Measurements from ENCODE around the gene SERPINA4. TPM values are rescaled to one million over a fixed set of nuclear protein-coding genes. Genes with fewer than 3 reads are reported as not detected.

The SERPINA4 gene
- total and polyA plus RNA-seq, 11 donors, result not detected

DNA sequence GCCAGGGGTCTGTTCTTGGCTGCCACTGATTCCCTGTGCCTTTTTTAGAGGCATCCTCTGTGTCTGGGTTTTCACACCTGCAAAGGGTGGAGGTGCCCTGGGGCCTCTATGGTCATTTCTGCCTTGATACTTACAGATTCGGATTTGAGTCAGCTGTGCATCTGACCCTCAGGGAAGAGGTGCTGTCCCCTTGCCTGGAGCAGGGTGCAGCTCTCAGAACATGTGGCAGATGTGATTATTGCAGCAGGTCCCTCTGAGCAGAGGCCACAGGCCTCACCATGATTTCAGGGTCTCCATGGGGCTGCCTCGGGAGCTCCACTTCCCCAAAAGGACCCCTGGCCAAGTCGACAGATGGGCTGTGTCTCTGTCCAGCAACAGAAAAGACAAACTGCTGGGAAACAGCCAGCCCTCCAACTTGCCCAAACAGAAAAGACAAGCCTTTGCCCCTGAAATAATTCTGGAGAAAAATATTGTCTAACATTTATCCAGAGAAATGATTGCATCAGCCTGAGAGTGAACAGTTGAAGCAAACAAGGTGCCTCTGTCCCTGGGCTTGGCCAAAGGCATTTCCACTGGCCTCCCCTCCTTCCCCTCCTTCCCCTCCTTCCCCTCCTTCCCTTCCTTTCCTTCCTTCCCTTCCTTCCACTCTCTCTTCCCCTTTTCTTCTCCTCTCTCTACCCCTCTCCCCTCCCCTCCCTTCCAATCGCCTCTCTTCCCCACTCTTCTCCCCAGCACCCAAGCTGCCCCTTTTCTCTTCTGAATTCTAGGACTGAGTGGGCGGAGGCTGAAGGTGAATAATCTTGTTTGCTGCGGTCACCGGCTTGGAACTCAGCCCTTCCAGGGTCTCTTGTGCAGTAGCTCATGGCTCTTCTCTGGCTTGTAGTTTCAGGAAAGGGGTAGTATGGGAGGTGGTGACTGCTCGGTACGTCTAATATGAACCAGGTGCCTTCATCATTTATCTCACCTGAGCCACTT lies 51.6 kb downstream of the SERPINA4 start:
- H3K27me3 ChIP-seq, result no peaks in the 10 kb centered on the region
- H3K36me3 ChIP-seq, result no peaks in the 10 kb centered on the region
- DNase-seq (peak in 1 of 5 donors; percentile 62), ATAC-seq (peak; percentile 33 to 42 (median 38))
- H3K4me3 ChIP-seq, result peak overlapping the region in 3 of 12 donors; percentile 20 to 32 (median 20)
- H3K9me3 ChIP-seq, result peaks cover 0 to 12% (median 7%) of the 10 kb centered on the region in 12 donors
- peaks cover 0 to 10% (median 0%) of the 10 kb centered on the region in 12 donors for H3K4me1 ChIP-seq
- WGBS, 4 donors, result 51 to 55% (median 51%) methylated on average over 8 to 9 of the region's 9 CpGs
- H3K27ac ChIP-seq, result peak overlapping the region in 7 of 12 donors; percentile 40 to 66 (median 50)
- TF ChIP-seq, protein P1, sequence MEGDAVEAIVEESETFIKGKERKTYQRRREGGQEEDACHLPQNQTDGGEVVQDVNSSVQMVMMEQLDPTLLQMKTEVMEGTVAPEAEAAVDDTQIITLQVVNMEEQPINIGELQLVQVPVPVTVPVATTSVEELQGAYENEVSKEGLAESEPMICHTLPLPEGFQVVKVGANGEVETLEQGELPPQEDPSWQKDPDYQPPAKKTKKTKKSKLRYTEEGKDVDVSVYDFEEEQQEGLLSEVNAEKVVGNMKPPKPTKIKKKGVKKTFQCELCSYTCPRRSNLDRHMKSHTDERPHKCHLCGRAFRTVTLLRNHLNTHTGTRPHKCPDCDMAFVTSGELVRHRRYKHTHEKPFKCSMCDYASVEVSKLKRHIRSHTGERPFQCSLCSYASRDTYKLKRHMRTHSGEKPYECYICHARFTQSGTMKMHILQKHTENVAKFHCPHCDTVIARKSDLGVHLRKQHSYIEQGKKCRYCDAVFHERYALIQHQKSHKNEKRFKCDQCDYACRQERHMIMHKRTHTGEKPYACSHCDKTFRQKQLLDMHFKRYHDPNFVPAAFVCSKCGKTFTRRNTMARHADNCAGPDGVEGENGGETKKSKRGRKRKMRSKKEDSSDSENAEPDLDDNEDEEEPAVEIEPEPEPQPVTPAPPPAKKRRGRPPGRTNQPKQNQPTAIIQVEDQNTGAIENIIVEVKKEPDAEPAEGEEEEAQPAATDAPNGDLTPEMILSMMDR (IDR thresholded peaks at IDR 0.05), result no peak
- no peak for TF ChIP-seq POLR2A (IDR thresholded peaks at IDR 0.05)
- intact Hi-C loops (cut with DNase I), result no loop called here

DNA sequence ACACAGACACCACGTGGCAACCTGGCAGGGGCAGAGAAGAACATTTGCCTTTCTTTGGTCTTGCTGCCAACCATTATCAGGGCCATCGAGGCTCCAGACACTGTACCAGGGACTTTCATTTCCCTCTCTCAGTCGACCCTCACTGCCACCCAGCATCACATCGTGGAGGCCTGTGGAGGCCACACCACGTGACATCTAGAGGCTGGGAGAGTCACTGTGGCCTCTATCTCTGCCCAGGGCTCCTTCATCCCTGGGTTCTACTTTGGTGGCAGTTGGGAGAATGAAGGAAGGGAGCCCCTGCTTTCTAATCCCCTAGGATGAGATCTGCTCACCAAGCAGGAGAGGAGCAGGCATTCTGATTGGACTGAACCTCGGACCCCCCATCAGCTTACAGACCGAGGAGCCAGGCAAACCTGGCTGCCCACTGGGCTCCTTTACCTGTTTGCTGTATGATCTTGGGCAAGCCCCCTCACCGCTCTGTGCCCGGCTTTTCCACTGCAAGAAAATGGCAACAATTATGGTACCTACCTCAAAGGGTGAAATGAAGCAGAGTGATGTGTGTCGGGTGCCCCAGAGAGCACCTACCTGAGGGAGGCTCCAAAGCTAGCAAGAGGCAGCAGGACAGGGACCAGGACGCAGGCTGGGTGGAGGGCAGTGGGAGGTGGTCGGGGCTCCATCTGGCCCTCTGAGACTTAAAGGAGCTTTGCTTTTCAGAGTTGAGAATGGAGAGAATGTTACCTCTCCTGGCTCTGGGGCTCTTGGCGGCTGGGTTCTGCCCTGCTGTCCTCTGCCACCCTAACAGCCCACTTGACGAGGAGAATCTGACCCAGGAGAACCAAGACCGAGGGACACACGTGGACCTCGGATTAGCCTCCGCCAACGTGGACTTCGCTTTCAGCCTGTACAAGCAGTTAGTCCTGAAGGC lies 52.7 kb downstream of the SERPINA4 start:
- WGBS, 4 donors, result 63 to 80% (median 78%) methylated on average over 12 to 20 of the region's 20 CpGs
- intact Hi-C loops (cut with DNase I), result no loop called here
- peak overlapping the region in 1 of 12 donors; percentile 14 for H3K4me3 ChIP-seq
- peaks cover 0 to 10% (median 0%) of the 10 kb centered on the region in 12 donors for H3K4me1 ChIP-seq
- no peak for DNase-seq
- ATAC-seq, result no peak
- H3K36me3 ChIP-seq, result no peaks in the 10 kb centered on the region
- TF ChIP-seq, protein P1 (IDR thresholded peaks at IDR 0.05), result no peak
- TF ChIP-seq POLR2A (IDR thresholded peaks at IDR 0.05), result no peak
- H3K27ac ChIP-seq, result peak overlapping the region in 1 of 12 donors; percentile 62
- peaks cover 0 to 22% (median 18%) of the 10 kb centered on the region in 12 donors for H3K9me3 ChIP-seq
- H3K27me3 ChIP-seq, result no peaks in the 10 kb centered on the region

DNA sequence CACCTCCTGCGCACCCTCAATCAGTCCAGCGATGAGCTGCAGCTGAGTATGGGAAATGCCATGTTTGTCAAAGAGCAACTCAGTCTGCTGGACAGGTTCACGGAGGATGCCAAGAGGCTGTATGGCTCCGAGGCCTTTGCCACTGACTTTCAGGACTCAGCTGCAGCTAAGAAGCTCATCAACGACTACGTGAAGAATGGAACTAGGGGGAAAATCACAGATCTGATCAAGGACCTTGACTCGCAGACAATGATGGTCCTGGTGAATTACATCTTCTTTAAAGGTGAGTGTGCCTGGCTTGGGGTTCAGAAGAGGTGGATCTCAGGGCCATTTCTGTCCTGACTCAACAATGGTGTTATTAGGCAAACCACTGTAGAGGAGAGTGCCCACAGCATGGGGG lies 53.6 kb downstream of the SERPINA4 start:
- no peak for ATAC-seq
- peak overlapping the region in 1 of 12 donors; percentile 1 for H3K4me3 ChIP-seq
- DNase-seq, result no peak
- no peaks in the 10 kb centered on the region for H3K36me3 ChIP-seq
- no peaks in the 10 kb centered on the region for H3K27me3 ChIP-seq
- WGBS, 4 donors, result 90 to 95% (median 93%) methylated on average over 6 to 7 of the region's 7 CpGs
- intact Hi-C loops (cut with DNase I), result no loop called here
- H3K27ac ChIP-seq, result no peak overlapping the region
- H3K9me3 ChIP-seq, result peaks cover 0 to 30% (median 20%) of the 10 kb centered on the region in 12 donors
- TF ChIP-seq, protein P1 (IDR thresholded peaks at IDR 0.05), result no peak
- no peak for TF ChIP-seq POLR2A (IDR thresholded peaks at IDR 0.05)
- H3K4me1 ChIP-seq, result peaks cover 0 to 10% (median 0%) of the 10 kb centered on the region in 12 donors
